Measurements from ENCODE around the gene MEPCE. TPM values are rescaled to one million over a fixed set of nuclear protein-coding genes. Genes with fewer than 3 reads are reported as not detected.

The MEPCE gene
- total and polyA plus RNA-seq, 8 donors, result 14.1 to 117 (median 22.5) TPM

DNA sequence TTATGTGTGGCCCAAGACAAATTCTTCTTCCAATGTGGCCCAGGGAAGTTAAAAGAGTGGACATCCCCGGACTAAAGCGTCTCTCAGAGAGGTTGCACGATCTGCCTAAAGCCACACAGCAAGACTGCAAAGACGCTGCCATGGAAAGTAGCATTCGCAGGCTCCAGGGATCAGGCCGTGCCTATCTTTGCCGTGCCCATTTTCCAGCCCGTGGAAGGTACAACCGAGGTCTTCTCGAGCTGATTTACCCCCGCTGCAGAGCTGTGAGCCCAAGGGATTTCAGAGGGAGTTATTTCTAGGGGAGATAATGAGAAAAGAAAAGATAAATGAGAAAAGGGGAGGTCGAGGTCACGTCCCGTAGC, 53.1 kb downstream of the MEPCE start:
- Histone ChIP-seq H3K4me3 (peak overlapping the region; percentile 62 to 77 (median 70)), H3K36me3 (no peaks in the 10 kb centered on the region), H3K9me3 (no peaks in the 10 kb centered on the region), H3K27ac (peak overlapping the region in 3 of 5 donors; percentile 29 to 78 (median 69)), H3K4me1 (peaks cover 15 to 35% (median 30%) of the 10 kb centered on the region in 4 donors), H3K27me3 (no peaks in the 10 kb centered on the region)
- no peak for DNase-seq
- WGBS, 5 donors, result 34 to 45% (median 40%) methylated on average over 14 of the region's 14 CpGs
- intact Hi-C loops (cut with DNase I; ENCODE audit: low total_unique reads), result no loop called here
- TF ChIP-seq, protein P1, sequence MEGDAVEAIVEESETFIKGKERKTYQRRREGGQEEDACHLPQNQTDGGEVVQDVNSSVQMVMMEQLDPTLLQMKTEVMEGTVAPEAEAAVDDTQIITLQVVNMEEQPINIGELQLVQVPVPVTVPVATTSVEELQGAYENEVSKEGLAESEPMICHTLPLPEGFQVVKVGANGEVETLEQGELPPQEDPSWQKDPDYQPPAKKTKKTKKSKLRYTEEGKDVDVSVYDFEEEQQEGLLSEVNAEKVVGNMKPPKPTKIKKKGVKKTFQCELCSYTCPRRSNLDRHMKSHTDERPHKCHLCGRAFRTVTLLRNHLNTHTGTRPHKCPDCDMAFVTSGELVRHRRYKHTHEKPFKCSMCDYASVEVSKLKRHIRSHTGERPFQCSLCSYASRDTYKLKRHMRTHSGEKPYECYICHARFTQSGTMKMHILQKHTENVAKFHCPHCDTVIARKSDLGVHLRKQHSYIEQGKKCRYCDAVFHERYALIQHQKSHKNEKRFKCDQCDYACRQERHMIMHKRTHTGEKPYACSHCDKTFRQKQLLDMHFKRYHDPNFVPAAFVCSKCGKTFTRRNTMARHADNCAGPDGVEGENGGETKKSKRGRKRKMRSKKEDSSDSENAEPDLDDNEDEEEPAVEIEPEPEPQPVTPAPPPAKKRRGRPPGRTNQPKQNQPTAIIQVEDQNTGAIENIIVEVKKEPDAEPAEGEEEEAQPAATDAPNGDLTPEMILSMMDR (IDR thresholded peaks at IDR 0.05), result no peak
- TF ChIP-seq POLR2AphosphoS5 (IDR thresholded peaks at IDR 0.05) (no peak), POLR2A (IDR thresholded peaks at IDR 0.05) (no peak), EP300 (IDR thresholded peaks at IDR 0.05) (no peak)

DNA sequence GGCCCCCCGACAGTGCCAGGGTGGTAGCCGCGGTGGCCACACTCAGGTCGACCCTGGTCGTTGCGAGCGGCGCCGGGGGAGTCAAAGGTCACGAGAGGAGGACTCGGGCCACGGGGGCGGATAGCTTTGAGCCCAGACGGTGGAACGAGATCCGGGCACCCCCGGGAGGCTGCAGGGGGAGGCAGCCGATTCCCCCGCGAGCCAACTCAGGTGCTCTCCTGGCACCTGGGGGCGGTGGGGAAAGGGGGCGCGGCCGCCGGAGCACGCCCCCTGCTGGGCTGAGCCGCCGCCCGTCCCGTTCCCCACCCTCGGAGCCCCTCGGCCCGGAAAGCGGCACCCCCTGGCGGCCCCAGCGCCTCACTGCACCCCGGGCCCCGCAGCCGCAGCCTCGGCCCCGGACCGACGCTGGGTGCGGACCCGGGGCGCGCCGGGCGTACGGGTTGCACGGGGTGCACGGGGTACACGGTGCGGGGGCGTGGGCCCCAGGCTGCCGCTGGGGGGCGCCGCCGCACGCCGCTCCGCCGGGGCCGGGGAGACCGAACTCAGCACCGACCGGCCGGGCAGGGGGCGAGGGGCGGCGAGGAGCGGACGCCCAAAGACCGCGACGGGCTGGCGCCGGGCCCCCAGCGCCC, 53.6 kb downstream of the MEPCE start:
- peak; percentile 77 to 92 for DNase-seq
- no peaks in the 10 kb centered on the region for H3K9me3 ChIP-seq
- peaks cover 14 to 32% (median 26%) of the 10 kb centered on the region in 4 donors for H3K4me1 ChIP-seq
- 0 to 1% (median 1%) methylated on average over 17 to 78 of the region's 79 CpGs for WGBS, 5 donors
- H3K36me3 ChIP-seq, result no peaks in the 10 kb centered on the region
- peak overlapping the region in 4 of 5 donors; percentile 26 to 78 (median 49) for H3K27ac ChIP-seq
- H3K27me3 ChIP-seq, result no peaks in the 10 kb centered on the region
- H3K4me3 ChIP-seq, result peak overlapping the region; percentile 62 to 77 (median 70)
- intact Hi-C loops (cut with DNase I; ENCODE audit: low total_unique reads), result no loop called here
- TF ChIP-seq, protein P1 (IDR thresholded peaks at IDR 0.05), result peak in 5 of 7 experiments; percentile 47 to 99 (median 94)
- no peak for TF ChIP-seq POLR2A (IDR thresholded peaks at IDR 0.05)

Other genes with a start within 250 kb of the MEPCE start
- gene PVRIG, start 209.9 kb upstream of the MEPCE start, total RNA-seq, result 1 to 10 TPM in 4 of 5 donors, not detected in 1; 1.1 to 3.8 (median 1.4) TPM
- gene PVRIG, start 209.9 kb upstream of the MEPCE start, polyA plus RNA-seq, result 1 to 10 TPM in 1 of 3 donors, under 1 TPM in 2; 0.56 to 1.7 (median 0.95) TPM
- gene SPDYE3, start 122.1 kb upstream of the MEPCE start, total RNA-seq, result not detected
- gene SPDYE3, start 122.1 kb upstream of the MEPCE start, polyA plus RNA-seq, result not detected
- gene PILRB, start 71.7 kb upstream of the MEPCE start, total RNA-seq, result 100 to 1,000 TPM in 2 of 5 donors, 10 to 100 TPM in 3; 18.5 to 141 (median 61.3) TPM
- gene PILRB, start 71.7 kb upstream of the MEPCE start, polyA plus RNA-seq, result 10 to 100 TPM; 16.8 to 82.3 (median 20.7) TPM
- 1 to 10 TPM in 2 of 5 donors, not detected in 3; 3.1 to 10.0 TPM for gene PILRA, start 56.3 kb upstream of the MEPCE start, total RNA-seq
- 1 to 10 TPM; 1.4 to 3.1 (median 1.9) TPM for gene PILRA, start 56.3 kb upstream of the MEPCE start, polyA plus RNA-seq
- 10 to 100 TPM in 2 of 5 donors, 1 to 10 TPM in 1, under 1 TPM in 1, not detected in 1; 0.89 to 44.3 (median 10.9) TPM for gene ZCWPW1, start 1.1 kb upstream of the MEPCE start, total RNA-seq
- gene ZCWPW1, start 1.1 kb upstream of the MEPCE start, polyA plus RNA-seq, result 10 to 100 TPM in 1 of 3 donors, 1 to 10 TPM in 2; 4.9 to 11.7 (median 5.2) TPM
- gene PPP1R35, start 6.7 kb downstream of the MEPCE start, total RNA-seq, result 100 to 1,000 TPM in 1 of 5 donors, 10 to 100 TPM in 1, 1 to 10 TPM in 2, not detected in 1; 6.2 to 226 (median 38.9) TPM
- 10 to 100 TPM; 29.5 to 78.0 (median 39.5) TPM for gene PPP1R35, start 6.7 kb downstream of the MEPCE start, polyA plus RNA-seq
- 1 to 10 TPM in 1 of 5 donors, not detected in 4; 2.3 TPM for gene SPACDR, start 34.4 kb downstream of the MEPCE start, total RNA-seq
- 1 to 10 TPM in 1 of 3 donors, under 1 TPM in 1, not detected in 1; 0.65 to 1.1 TPM for gene SPACDR, start 34.4 kb downstream of the MEPCE start, polyA plus RNA-seq
- gene TSC22D4, start 49.4 kb downstream of the MEPCE start, total RNA-seq, result 100 to 1,000 TPM in 1 of 5 donors, 10 to 100 TPM in 3, 1 to 10 TPM in 1; 9.4 to 120 (median 28.0) TPM
- 10 to 100 TPM; 25.1 to 44.8 (median 35.0) TPM for gene TSC22D4, start 49.4 kb downstream of the MEPCE start, polyA plus RNA-seq
- gene NYAP1, start 54.1 kb downstream of the MEPCE start, total RNA-seq, result under 1 TPM in 1 of 5 donors, not detected in 4; 0.73 TPM
- gene NYAP1, start 54.1 kb downstream of the MEPCE start, polyA plus RNA-seq, result under 1 TPM in 2 of 3 donors, not detected in 1; 0.48 to 0.75 TPM
- gene AGFG2, start 109.4 kb downstream of the MEPCE start, total RNA-seq, result 100 to 1,000 TPM in 1 of 5 donors, 10 to 100 TPM in 3, 1 to 10 TPM in 1; 8.4 to 154 (median 16.4) TPM
- 10 to 100 TPM in 2 of 3 donors, 1 to 10 TPM in 1; 7.9 to 11.0 (median 10.2) TPM for gene AGFG2, start 109.4 kb downstream of the MEPCE start, polyA plus RNA-seq
- gene SAP25, start 144.1 kb downstream of the MEPCE start, total RNA-seq, result 1 to 10 TPM in 1 of 5 donors, under 1 TPM in 1, not detected in 3; 0.92 to 1.8 TPM
- gene SAP25, start 144.1 kb downstream of the MEPCE start, polyA plus RNA-seq, result 1 to 10 TPM; 1.4 to 4.7 (median 2.3) TPM
- 100 to 1,000 TPM in 3 of 5 donors, 10 to 100 TPM in 2; 23.7 to 263 (median 154) TPM for gene LRCH4, start 156.3 kb downstream of the MEPCE start, total RNA-seq
- 10 to 100 TPM; 23.5 to 39.5 (median 26.0) TPM for gene LRCH4, start 156.3 kb downstream of the MEPCE start, polyA plus RNA-seq
- gene FBXO24, start 156.5 kb downstream of the MEPCE start, total RNA-seq, result under 1 TPM in 3 of 5 donors, not detected in 2; 0.37 to 0.45 (median 0.43) TPM
- under 1 TPM in 2 of 3 donors, not detected in 1; 0.44 to 0.88 TPM for gene FBXO24, start 156.5 kb downstream of the MEPCE start, polyA plus RNA-seq
- 100 to 1,000 TPM in 1 of 5 donors, 10 to 100 TPM in 4; 15.8 to 129 (median 37.8) TPM for gene PCOLCE, start 172.5 kb downstream of the MEPCE start, total RNA-seq
- 10 to 100 TPM; 15.6 to 25.0 (median 18.6) TPM for gene PCOLCE, start 172.5 kb downstream of the MEPCE start, polyA plus RNA-seq
- gene MOSPD3, start 182.7 kb downstream of the MEPCE start, total RNA-seq, result 10 to 100 TPM in 2 of 5 donors, 1 to 10 TPM in 2, not detected in 1; 4.0 to 21.1 (median 9.8) TPM
- gene MOSPD3, start 182.7 kb downstream of the MEPCE start, polyA plus RNA-seq, result 10 to 100 TPM; 20.4 to 30.7 (median 29.1) TPM
- gene TFR2, start 211.7 kb downstream of the MEPCE start, total RNA-seq, result 10 to 100 TPM in 1 of 5 donors, 1 to 10 TPM in 3, not detected in 1; 1.2 to 11.6 (median 3.3) TPM
- gene TFR2, start 211.7 kb downstream of the MEPCE start, polyA plus RNA-seq, result 1 to 10 TPM; 1.7 to 5.1 (median 3.1) TPM
- under 1 TPM in 2 of 5 donors, not detected in 3; 0.37 to 0.43 TPM for gene ACTL6B, start 226.6 kb downstream of the MEPCE start, total RNA-seq
- gene ACTL6B, start 226.6 kb downstream of the MEPCE start, polyA plus RNA-seq, result 1 to 10 TPM in 2 of 3 donors, under 1 TPM in 1; 0.25 to 1.4 (median 1.2) TPM
- 100 to 1,000 TPM in 3 of 5 donors, 10 to 100 TPM in 2; 52.9 to 290 (median 152) TPM for gene GNB2, start 243.9 kb downstream of the MEPCE start, total RNA-seq
- gene GNB2, start 243.9 kb downstream of the MEPCE start, polyA plus RNA-seq, result 100 to 1,000 TPM; 147 to 219 (median 169) TPM

Measured in stomach (tissue), 9 donors.